Colonic mucosa (tissue), 4 donors: ENCODE data around the gene LMF1. TPM values are rescaled to one million over a fixed set of nuclear protein-coding genes. Genes with fewer than 3 reads are reported as not detected.

Experiments
- DNase-seq: peaks from one replicate; pipeline ENCODE4 v3.0.0-alpha.2; 2020
- H3K27ac ChIP-seq: fragments of 200-600 bp; one replicate; pipeline ENCODE4 v1.8.0; 2021
- H3K27me3 ChIP-seq: fragments of 200-600 bp; one replicate; pipeline ENCODE4 v1.8.0; 2021
- H3K36me3 ChIP-seq: fragments of 200-600 bp; one replicate; pipeline ENCODE4 v1.8.0; 2021
- H3K4me1 ChIP-seq: fragments of 200-600 bp; one replicate; pipeline ENCODE4 v1.8.0; 2021; ENCODE audit warnings: mild to moderate bottlenecking
- H3K4me3 ChIP-seq: fragments of 200-600 bp; one replicate; pipeline ENCODE4 v1.8.0; 2021
- H3K9ac ChIP-seq, 2 donors: one replicate each; pipeline ENCODE4 v1.7.0; 2013; ENCODE audit warnings: control low read depth in 2 of 2, low read depth in 2 of 2, low read length in 2 of 2
- H3K9me3 ChIP-seq: fragments of 200-600 bp; one replicate; pipeline ENCODE4 v1.8.0; 2021
- intact Hi-C: fragments of 100-400 bp; cut with DNase I; formaldehyde crosslinking; loops from one replicate; pipeline ENCODE4 v1.14.1; 2022
- total RNA-seq, 2 donors: library from RNA; stranded (reverse); fragmentation: NEBNext Ultra II Directional in 1 of 2; extraction: Animal tissue kit (Norgen Biotek cat#: 25700) in 1 of 2; gene quantifications; one replicate each; pipeline ENCODE4 v1.2.1, GENCODE V29; 2021
- TF ChIP-seq, protein P1 (sequence below): fragments of 200-600 bp; IDR thresholded peaks from one replicate; pipeline ENCODE4 v1.8.0; 2022; ENCODE audit warnings: antibody characterized with exemption, mild to moderate bottlenecking
- donor health status: healthy.
- donor health status: DM: no; HTN: no; CAD: no.
- donor health status: DM: no; HTN: no; CAD: no.

LMF1 gene
- total RNA-seq, 2 donors from 2014 or later, result 8.4 to 12.8 TPM

- no peak overlapping the region for H3K27ac ChIP-seq
- no peaks in the 10 kb centered on the region for H3K4me1 ChIP-seq
- H3K27me3 ChIP-seq, result no peaks in the 10 kb centered on the region
- no peak overlapping the region for H3K4me3 ChIP-seq
- no peak overlapping the region for H3K9ac ChIP-seq
- TF ChIP-seq, protein P1, sequence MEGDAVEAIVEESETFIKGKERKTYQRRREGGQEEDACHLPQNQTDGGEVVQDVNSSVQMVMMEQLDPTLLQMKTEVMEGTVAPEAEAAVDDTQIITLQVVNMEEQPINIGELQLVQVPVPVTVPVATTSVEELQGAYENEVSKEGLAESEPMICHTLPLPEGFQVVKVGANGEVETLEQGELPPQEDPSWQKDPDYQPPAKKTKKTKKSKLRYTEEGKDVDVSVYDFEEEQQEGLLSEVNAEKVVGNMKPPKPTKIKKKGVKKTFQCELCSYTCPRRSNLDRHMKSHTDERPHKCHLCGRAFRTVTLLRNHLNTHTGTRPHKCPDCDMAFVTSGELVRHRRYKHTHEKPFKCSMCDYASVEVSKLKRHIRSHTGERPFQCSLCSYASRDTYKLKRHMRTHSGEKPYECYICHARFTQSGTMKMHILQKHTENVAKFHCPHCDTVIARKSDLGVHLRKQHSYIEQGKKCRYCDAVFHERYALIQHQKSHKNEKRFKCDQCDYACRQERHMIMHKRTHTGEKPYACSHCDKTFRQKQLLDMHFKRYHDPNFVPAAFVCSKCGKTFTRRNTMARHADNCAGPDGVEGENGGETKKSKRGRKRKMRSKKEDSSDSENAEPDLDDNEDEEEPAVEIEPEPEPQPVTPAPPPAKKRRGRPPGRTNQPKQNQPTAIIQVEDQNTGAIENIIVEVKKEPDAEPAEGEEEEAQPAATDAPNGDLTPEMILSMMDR, result no peak
- no peak for DNase-seq
- no peaks in the 10 kb centered on the region for H3K36me3 ChIP-seq
- H3K9me3 ChIP-seq, result no peaks in the 10 kb centered on the region
- intact Hi-C loops, result no loop called here
Observed at GRCh38 chr16:939941-940340, 30.8 kb downstream of the LMF1 start.

DNA sequence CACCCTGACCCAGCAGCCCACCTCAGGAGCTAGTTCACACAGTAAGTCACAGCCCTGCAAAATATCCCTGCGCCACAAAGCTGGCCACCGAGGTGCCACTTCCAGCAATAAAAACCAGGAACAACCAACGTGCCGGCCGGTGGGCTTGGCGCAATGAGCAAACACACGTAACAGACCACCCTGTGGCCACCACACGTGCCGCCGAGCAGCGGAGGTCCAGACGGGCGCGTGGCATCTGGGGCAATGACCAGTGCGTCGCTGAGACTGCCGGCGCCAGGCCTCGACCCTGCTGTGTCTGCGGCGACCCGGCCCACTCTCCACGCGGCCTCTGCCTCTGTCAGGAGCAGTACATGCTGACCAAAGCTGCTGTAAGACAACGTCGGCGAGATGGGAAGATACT, 31.5 kb downstream of the LMF1 start:
- TF ChIP-seq, protein P1, result no peak
- Histone ChIP-seq H3K36me3 (no peaks in the 10 kb centered on the region), H3K9ac (no peak overlapping the region), H3K4me1 (no peaks in the 10 kb centered on the region), H3K4me3 (no peak overlapping the region), H3K27me3 (no peaks in the 10 kb centered on the region), H3K27ac (no peak overlapping the region), H3K9me3 (no peaks in the 10 kb centered on the region)
- intact Hi-C loops, result no loop called here
- DNase-seq, result no peak

GRCh38 chr16:938752-939151, 32.0 kb downstream of the LMF1 start:
- H3K27me3 ChIP-seq, result no peaks in the 10 kb centered on the region
- H3K9me3 ChIP-seq, result no peaks in the 10 kb centered on the region
- no peak for DNase-seq
- no peak overlapping the region for H3K4me3 ChIP-seq
- H3K4me1 ChIP-seq, result no peaks in the 10 kb centered on the region
- intact Hi-C loops, result no loop called here
- H3K27ac ChIP-seq, result no peak overlapping the region
- H3K9ac ChIP-seq, result no peak overlapping the region
- TF ChIP-seq, protein P1, result no peak
- H3K36me3 ChIP-seq, result no peaks in the 10 kb centered on the region

DNA sequence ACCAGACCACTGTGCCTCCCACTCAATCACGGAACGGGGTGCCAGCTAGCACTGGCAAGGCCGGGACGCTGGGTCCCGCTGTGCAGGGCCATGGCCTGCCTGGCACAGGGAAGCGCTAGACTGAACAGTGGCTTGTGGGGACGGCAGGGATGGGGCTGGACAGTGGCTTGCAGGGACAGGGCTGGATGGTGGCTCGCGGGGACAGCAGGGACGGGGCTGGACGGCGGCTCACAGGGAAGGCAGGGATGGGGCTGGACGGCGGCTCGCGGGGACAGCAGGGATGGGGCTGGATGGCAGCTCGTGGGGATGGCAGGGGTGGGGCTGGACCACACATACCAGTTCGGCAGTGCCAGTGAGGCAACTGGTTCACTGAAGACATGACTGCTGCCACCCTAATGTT, 32.6 kb downstream of the LMF1 start:
- intact Hi-C loops, result no loop called here
- DNase-seq, result no peak
- H3K36me3 ChIP-seq, result no peaks in the 10 kb centered on the region
- H3K9me3 ChIP-seq, result no peaks in the 10 kb centered on the region
- no peak overlapping the region for H3K27ac ChIP-seq
- no peak overlapping the region for H3K4me3 ChIP-seq
- TF ChIP-seq, protein P1, result no peak
- no peaks in the 10 kb centered on the region for H3K27me3 ChIP-seq
- no peak overlapping the region for H3K9ac ChIP-seq
- H3K4me1 ChIP-seq, result no peaks in the 10 kb centered on the region

DNA sequence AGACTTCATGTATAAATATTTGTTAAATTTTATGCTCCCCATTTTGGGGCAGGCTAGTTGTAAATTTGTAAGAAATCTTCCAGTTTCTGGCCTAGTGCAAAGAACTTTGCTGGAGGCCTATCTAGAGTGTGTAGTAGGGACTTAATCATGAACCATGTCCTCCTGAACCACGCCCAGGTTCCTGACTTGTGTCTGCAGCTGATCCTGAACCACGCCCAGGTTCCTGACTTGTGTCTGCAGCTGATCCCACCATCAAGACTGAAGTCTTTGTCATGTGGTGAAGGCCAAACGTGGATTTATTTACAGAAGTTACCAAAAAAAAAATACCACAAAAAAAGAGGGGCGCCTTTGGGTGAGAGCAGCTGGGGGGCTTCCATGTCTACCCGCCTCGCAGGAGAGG, 33.1 kb downstream of the LMF1 start:
- DNase-seq, result no peak
- H3K27ac ChIP-seq, result no peak overlapping the region
- H3K9ac ChIP-seq, result no peak overlapping the region
- H3K27me3 ChIP-seq, result no peaks in the 10 kb centered on the region
- no peaks in the 10 kb centered on the region for H3K9me3 ChIP-seq
- TF ChIP-seq, protein P1, result no peak
- intact Hi-C loops, result no loop called here
- no peaks in the 10 kb centered on the region for H3K36me3 ChIP-seq
- no peak overlapping the region for H3K4me3 ChIP-seq
- no peaks in the 10 kb centered on the region for H3K4me1 ChIP-seq

- H3K27ac ChIP-seq, result no peak overlapping the region
- TF ChIP-seq, protein P1, result no peak
- no peak overlapping the region for H3K4me3 ChIP-seq
- no peaks in the 10 kb centered on the region for H3K36me3 ChIP-seq
- no peak for DNase-seq
- H3K4me1 ChIP-seq, result no peaks in the 10 kb centered on the region
- H3K27me3 ChIP-seq, result no peaks in the 10 kb centered on the region
- H3K9me3 ChIP-seq, result no peaks in the 10 kb centered on the region
- H3K9ac ChIP-seq, result no peak overlapping the region
- intact Hi-C loops, result no loop called here
Observed at GRCh38 chr16:937311-937710, 33.5 kb downstream of the LMF1 start.
